ENCODE data around the gene ARFGAP1.
"Not testable (repeated sequence)": the region's sequence is repeated elsewhere in the genome, so short reads cannot be mapped to it uniquely, and the experiment has no call there.

ARFGAP1 gene

GRCh38 chr20:63248835-63249591 is 23.6 kb upstream of the ARFGAP1 start:
- no peaks in the 10 kb centered on the region for H3K4me1 Mint-ChIP-seq (ENCODE audit: low read depth)
- H3K4me3 Mint-ChIP-seq = no peak overlapping the region
- H3K36me3 Mint-ChIP-seq (ENCODE audit: low read depth) = no peaks in the 10 kb centered on the region
- DNase-seq (ENCODE audit: low spot score) = no peak
- H3K9me3 Mint-ChIP-seq = no peaks in the 10 kb centered on the region
- peaks cover 30% of the 10 kb centered on the region for H3K27me3 Mint-ChIP-seq (ENCODE audit: low read depth)
- H3K27ac Mint-ChIP-seq = no peak overlapping the region

- no peaks in the 10 kb centered on the region for H3K4me1 Mint-ChIP-seq (ENCODE audit: low read depth)
- no peak overlapping the region for H3K4me3 Mint-ChIP-seq
- H3K36me3 Mint-ChIP-seq (ENCODE audit: low read depth) = no peaks in the 10 kb centered on the region
- H3K27me3 Mint-ChIP-seq (ENCODE audit: low read depth) = peaks cover 33% of the 10 kb centered on the region
- H3K27ac Mint-ChIP-seq = no peak overlapping the region
- H3K9me3 Mint-ChIP-seq = no peaks in the 10 kb centered on the region
- no peak for DNase-seq (ENCODE audit: low spot score)
These were observed 22.7 kb upstream of the ARFGAP1 start for GRCh38 chr20:63249891-63250290.

GRCh38 chr20:63251350-63251749 is 21.3 kb upstream of the ARFGAP1 start:
- peaks cover 37% of the 10 kb centered on the region for H3K27me3 Mint-ChIP-seq (ENCODE audit: low read depth)
- not testable (repeated sequence) for H3K4me1 Mint-ChIP-seq (ENCODE audit: low read depth); H3K27ac Mint-ChIP-seq

GRCh38 chr20:63252284-63252711 is 20.3 kb upstream of the ARFGAP1 start:
- DNase-seq (ENCODE audit: low spot score) = no peak
- H3K9me3 Mint-ChIP-seq = no peaks in the 10 kb centered on the region
- peaks cover 37% of the 10 kb centered on the region for H3K27me3 Mint-ChIP-seq (ENCODE audit: low read depth)
- no peak overlapping the region for H3K27ac Mint-ChIP-seq
- no peaks in the 10 kb centered on the region for H3K4me1 Mint-ChIP-seq (ENCODE audit: low read depth)
- no peaks in the 10 kb centered on the region for H3K36me3 Mint-ChIP-seq (ENCODE audit: low read depth)
- H3K4me3 Mint-ChIP-seq = no peak overlapping the region

More at GRCh38 chr20:63251350-63251749, 21.3 kb upstream of the ARFGAP1 start:
- DNase-seq (ENCODE audit: low spot score); H3K4me3 Mint-ChIP-seq; H3K36me3 Mint-ChIP-seq (ENCODE audit: low read depth); H3K9me3 Mint-ChIP-seq: not testable (repeated sequence)

GRCh38 chr20:63253065-63253437 is 19.6 kb upstream of the ARFGAP1 start:
- Mint-ChIP-seq H3K4me1 (ENCODE audit: low read depth) (no peaks in the 10 kb centered on the region), H3K36me3 (ENCODE audit: low read depth) (no peaks in the 10 kb centered on the region), H3K9me3 (no peaks in the 10 kb centered on the region), H3K27ac (no peak overlapping the region), H3K4me3 (no peak overlapping the region), H3K27me3 (ENCODE audit: low read depth) (peaks cover 37% of the 10 kb centered on the region)
- DNase-seq (ENCODE audit: low spot score) = no peak

- H3K4me3 Mint-ChIP-seq = no peak overlapping the region
- H3K9me3 Mint-ChIP-seq = no peaks in the 10 kb centered on the region
- no peaks in the 10 kb centered on the region for H3K4me1 Mint-ChIP-seq (ENCODE audit: low read depth)
- H3K27me3 Mint-ChIP-seq (ENCODE audit: low read depth) = peaks cover 33% of the 10 kb centered on the region
- H3K36me3 Mint-ChIP-seq (ENCODE audit: low read depth) = no peaks in the 10 kb centered on the region
- no peak overlapping the region for H3K27ac Mint-ChIP-seq
- no peak for DNase-seq (ENCODE audit: low spot score)
These were observed 19.0 kb upstream of the ARFGAP1 start for GRCh38 chr20:63253438-63254231.

- Mint-ChIP-seq H3K4me3 (no peak within 1 kb of the TSS), H3K36me3 (ENCODE audit: low read depth) (no peaks in the 10 kb centered on the region), H3K27ac (no peak within 1 kb of the TSS), H3K9me3 (no peaks in the 10 kb centered on the region), H3K4me1 (ENCODE audit: low read depth) (no peaks in the 10 kb centered on the region), H3K27me3 (ENCODE audit: low read depth) (peaks cover 29% of the 10 kb centered on the region)
- no peak for DNase-seq (ENCODE audit: low spot score)
These were observed 18.4 kb upstream of the ARFGAP1 start, which contains the start of gene NKAIN4 for GRCh38 chr20:63254232-63254605. NKAIN4 (minus strand) TSS chr20:63254463; CDS start chr20:63254450, 13 bp downstream.

GRCh38 chr20:63254606-63255384 is 17.8 kb upstream of the ARFGAP1 start:
- H3K4me1 Mint-ChIP-seq (ENCODE audit: low read depth) = no peaks in the 10 kb centered on the region
- H3K4me3 Mint-ChIP-seq = no peak overlapping the region
- no peak overlapping the region for H3K27ac Mint-ChIP-seq
- peaks cover 29% of the 10 kb centered on the region for H3K27me3 Mint-ChIP-seq (ENCODE audit: low read depth)
- no peaks in the 10 kb centered on the region for H3K9me3 Mint-ChIP-seq
- DNase-seq (ENCODE audit: low spot score) = no peak
- no peaks in the 10 kb centered on the region for H3K36me3 Mint-ChIP-seq (ENCODE audit: low read depth)

GRCh38 chr20:63255931-63256704 is 16.5 kb upstream of the ARFGAP1 start:
- Mint-ChIP-seq H3K27ac (no peak overlapping the region), H3K4me3 (no peak overlapping the region), H3K4me1 (ENCODE audit: low read depth) (no peaks in the 10 kb centered on the region), H3K9me3 (no peaks in the 10 kb centered on the region), H3K27me3 (ENCODE audit: low read depth) (peaks cover 29% of the 10 kb centered on the region), H3K36me3 (ENCODE audit: low read depth) (no peaks in the 10 kb centered on the region)
- no peak for DNase-seq (ENCODE audit: low spot score)

- Mint-ChIP-seq H3K27ac (no peak overlapping the region), H3K4me1 (ENCODE audit: low read depth) (no peaks in the 10 kb centered on the region), H3K4me3 (no peak overlapping the region), H3K9me3 (no peaks in the 10 kb centered on the region), H3K27me3 (ENCODE audit: low read depth) (peaks cover 32% of the 10 kb centered on the region), H3K36me3 (ENCODE audit: low read depth) (no peaks in the 10 kb centered on the region)
- no peak for DNase-seq (ENCODE audit: low spot score)
These were observed 15.7 kb upstream of the ARFGAP1 start for GRCh38 chr20:63256954-63257353.

GRCh38 chr20:63257629-63258028 is 15.0 kb upstream of the ARFGAP1 start:
- DNase-seq (ENCODE audit: low spot score) = no peak
- Mint-ChIP-seq H3K4me1 (ENCODE audit: low read depth) (peaks cover 2% of the 10 kb centered on the region), H3K27ac (no peak overlapping the region), H3K4me3 (no peak overlapping the region), H3K36me3 (ENCODE audit: low read depth) (no peaks in the 10 kb centered on the region), H3K9me3 (no peaks in the 10 kb centered on the region), H3K27me3 (ENCODE audit: low read depth) (peaks cover 27% of the 10 kb centered on the region)

- H3K27me3 Mint-ChIP-seq (ENCODE audit: low read depth) = peaks cover 20% of the 10 kb centered on the region
- no peak overlapping the region for H3K4me3 Mint-ChIP-seq
- peaks cover 2% of the 10 kb centered on the region for H3K4me1 Mint-ChIP-seq (ENCODE audit: low read depth)
- H3K9me3 Mint-ChIP-seq = no peaks in the 10 kb centered on the region
- DNase-seq (ENCODE audit: low spot score) = no peak
- H3K27ac Mint-ChIP-seq = no peak overlapping the region
- H3K36me3 Mint-ChIP-seq (ENCODE audit: low read depth) = no peaks in the 10 kb centered on the region
These were observed 13.8 kb upstream of the ARFGAP1 start for GRCh38 chr20:63258781-63259180.

- no peak for DNase-seq (ENCODE audit: low spot score)
- H3K36me3 Mint-ChIP-seq (ENCODE audit: low read depth) = no peaks in the 10 kb centered on the region
- H3K27ac Mint-ChIP-seq = no peak overlapping the region
- peaks cover 19% of the 10 kb centered on the region for H3K27me3 Mint-ChIP-seq (ENCODE audit: low read depth)
- no peak overlapping the region for H3K4me3 Mint-ChIP-seq
- H3K9me3 Mint-ChIP-seq = no peaks in the 10 kb centered on the region
- H3K4me1 Mint-ChIP-seq (ENCODE audit: low read depth) = peaks cover 2% of the 10 kb centered on the region
These were observed 12.7 kb upstream of the ARFGAP1 start for GRCh38 chr20:63259734-63260460.

All from T-helper 2 cell treated with Interferon-gamma antibody and Interleukin-4, amounts not matched to agents 5 μg/mL and 100 μg/mL, for 36 hours (primary cell).